NOMO-1 treated with DMSO at 0.1 percent for 48 hours (cell line): ENCODE measurements around the gene DTD2.

Source experiments
- DNase-seq: peaks from one replicate; lab custom pipeline; 2025; ENCODE audit not compliant: unreplicated experiment; lab: John Stamatoyannopoulos, UW

DTD2 gene

GRCh38 chr14:31405599-31406232, 51.6 kb downstream of the DTD2 start:
- DNase-seq: no peak

- DNase-seq: no peak
Measured at GRCh38 chr14:31405106-31405505, 52.2 kb downstream of the DTD2 start.

GRCh38 chr14:31403707-31404106, 53.6 kb downstream of the DTD2 start:
- DNase-seq: no peak

GRCh38 chr14:31402764-31403439, 54.4 kb downstream of the DTD2 start:
- DNase-seq: no peak

- no peak for DNase-seq
Measured at GRCh38 chr14:31401369-31401932, 55.9 kb downstream of the DTD2 start.

- DNase-seq: no peak
Measured at GRCh38 chr14:31400031-31400638, 57.2 kb downstream of the DTD2 start.
